ENCODE measurements around the gene FAM3B.

- TF ChIP-seq CTCF (IDR thresholded peaks at IDR 0.05; ENCODE audit: low read depth, low read length): peak; percentile 70
- no peak for TF ChIP-seq EZH2phosphoT487 (IDR thresholded peaks at IDR 0.05; ENCODE audit: low read depth)
Observed at GRCh38 chr21:41283211-41283818, 33.3 kb upstream of the FAM3B start.

All from OCI-LY3 (cell line).